ENCODE results near the gene DCLK2.

The DCLK2 gene

DNA sequence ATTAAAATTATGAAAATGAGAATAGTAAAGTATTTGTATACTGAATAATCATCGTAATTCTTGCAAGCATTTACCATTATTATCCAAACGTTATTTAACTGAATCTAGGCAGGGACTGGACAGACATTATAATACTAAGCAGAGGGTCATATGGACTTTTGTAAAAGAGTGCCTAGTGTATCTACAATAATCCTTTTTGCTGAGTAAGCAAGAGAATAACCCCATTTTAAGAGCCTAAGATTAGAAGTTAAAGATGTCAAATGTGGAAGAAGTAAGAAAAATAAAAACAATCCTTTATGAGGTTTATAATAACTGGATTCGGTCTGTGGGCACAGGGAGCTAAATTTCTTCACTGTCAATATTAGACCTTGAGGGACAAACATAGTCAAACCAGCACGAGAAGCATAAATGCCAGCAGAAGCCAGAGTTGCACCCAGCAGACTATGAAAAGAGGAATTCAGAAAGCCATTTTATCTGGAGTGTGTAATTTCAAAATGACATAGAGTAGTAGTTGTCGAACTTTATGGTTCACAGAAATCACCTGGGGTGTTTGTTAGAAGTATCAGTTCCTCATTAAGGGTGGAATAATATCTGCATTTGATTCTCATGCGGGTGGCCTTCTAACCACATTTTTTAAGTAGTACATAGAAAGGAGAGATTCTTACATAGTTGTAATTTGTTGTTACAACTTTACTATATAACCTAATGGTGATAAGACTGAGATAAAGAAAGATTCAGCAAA, 39.7 kb upstream of the DCLK2 start:
- Mint-ChIP-seq H3K9me3 (peaks cover 20% of the 10 kb centered on the region), H3K4me1 (peaks cover 9% of the 10 kb centered on the region), H3K27ac (no peak overlapping the region), H3K36me3 (ENCODE audit: low read depth) (peaks cover 4% of the 10 kb centered on the region), H3K4me3 (no peak overlapping the region), H3K27me3 (ENCODE audit: low read depth) (no peaks in the 10 kb centered on the region)
- TF ChIP-seq, protein P1, sequence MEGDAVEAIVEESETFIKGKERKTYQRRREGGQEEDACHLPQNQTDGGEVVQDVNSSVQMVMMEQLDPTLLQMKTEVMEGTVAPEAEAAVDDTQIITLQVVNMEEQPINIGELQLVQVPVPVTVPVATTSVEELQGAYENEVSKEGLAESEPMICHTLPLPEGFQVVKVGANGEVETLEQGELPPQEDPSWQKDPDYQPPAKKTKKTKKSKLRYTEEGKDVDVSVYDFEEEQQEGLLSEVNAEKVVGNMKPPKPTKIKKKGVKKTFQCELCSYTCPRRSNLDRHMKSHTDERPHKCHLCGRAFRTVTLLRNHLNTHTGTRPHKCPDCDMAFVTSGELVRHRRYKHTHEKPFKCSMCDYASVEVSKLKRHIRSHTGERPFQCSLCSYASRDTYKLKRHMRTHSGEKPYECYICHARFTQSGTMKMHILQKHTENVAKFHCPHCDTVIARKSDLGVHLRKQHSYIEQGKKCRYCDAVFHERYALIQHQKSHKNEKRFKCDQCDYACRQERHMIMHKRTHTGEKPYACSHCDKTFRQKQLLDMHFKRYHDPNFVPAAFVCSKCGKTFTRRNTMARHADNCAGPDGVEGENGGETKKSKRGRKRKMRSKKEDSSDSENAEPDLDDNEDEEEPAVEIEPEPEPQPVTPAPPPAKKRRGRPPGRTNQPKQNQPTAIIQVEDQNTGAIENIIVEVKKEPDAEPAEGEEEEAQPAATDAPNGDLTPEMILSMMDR (IDR thresholded peaks at IDR 0.05; ENCODE audit: unreplicated experiment in 3 of 3), result no peak

DNA sequence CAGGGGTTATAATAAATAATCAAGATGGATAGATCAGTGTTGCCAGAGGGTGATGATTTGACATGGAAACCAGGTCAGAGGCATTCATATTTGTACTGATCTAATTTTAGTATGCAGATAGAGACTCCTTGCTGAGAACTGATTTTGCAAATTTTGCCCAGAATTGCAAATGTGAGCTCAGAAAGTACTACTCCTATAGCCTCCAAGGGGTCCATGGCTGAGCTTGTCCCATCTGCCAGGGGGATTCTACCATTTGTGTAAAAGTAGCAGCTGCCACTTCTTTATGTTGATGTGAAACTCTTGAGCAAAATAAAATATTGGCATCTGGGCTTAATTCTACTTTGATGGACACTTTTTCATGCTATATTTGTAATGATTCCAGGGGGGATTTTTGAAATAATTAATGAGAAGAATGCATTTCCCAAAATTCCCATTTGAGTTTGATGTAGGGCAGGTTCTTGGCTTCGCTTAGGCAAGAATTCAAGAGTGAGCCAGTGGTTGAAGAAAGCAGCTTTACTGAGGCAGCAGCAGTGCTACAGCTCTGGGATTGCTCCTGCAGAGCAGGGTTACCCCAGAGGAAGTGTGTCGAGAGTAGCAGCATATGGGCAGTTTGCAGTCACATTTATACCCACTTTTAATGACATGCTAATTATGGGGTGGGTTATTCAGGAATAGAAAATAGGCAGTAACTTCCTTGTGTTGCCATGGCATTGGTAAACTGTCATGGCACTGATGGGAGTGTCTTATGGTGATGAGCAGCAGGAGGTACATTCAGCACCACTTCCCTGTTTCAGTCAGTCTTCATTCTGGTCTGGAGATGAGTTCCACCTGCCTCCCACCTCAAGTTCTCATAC, 38.7 kb upstream of the DCLK2 start:
- peaks cover 4% of the 10 kb centered on the region for H3K36me3 Mint-ChIP-seq (ENCODE audit: low read depth)
- H3K4me1 Mint-ChIP-seq, result no peaks in the 10 kb centered on the region
- no peak overlapping the region for H3K4me3 Mint-ChIP-seq
- TF ChIP-seq, protein P1 (IDR thresholded peaks at IDR 0.05; ENCODE audit: unreplicated experiment in 3 of 3), result no peak
- no peak overlapping the region for H3K27ac Mint-ChIP-seq
- peaks cover 16% of the 10 kb centered on the region for H3K9me3 Mint-ChIP-seq
- no peaks in the 10 kb centered on the region for H3K27me3 Mint-ChIP-seq (ENCODE audit: low read depth)

DNA sequence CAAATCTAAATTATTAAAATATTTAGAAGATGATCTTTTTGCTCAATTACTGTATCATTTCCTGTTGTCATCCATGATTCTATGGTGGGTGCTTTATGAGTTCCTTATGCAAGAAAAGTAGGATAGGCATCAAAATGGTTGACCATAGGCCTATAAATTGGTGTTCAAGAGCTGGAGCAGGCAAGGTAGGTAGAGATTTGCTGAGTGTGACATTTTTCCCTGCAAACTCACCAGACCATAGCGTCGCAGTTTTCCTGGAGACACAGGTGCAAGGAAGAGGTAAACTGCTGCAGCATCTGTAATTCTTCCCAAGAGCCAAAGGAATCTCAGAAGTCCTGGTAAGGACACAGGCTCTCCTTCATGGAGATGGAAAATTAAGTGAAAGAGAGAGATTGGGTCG, 33.7 kb upstream of the DCLK2 start:
- TF ChIP-seq, protein P1 (IDR thresholded peaks at IDR 0.05; ENCODE audit: unreplicated experiment in 3 of 3), result no peak
- Mint-ChIP-seq H3K27ac (no peak overlapping the region), H3K36me3 (ENCODE audit: low read depth) (no peaks in the 10 kb centered on the region), H3K27me3 (ENCODE audit: low read depth) (no peaks in the 10 kb centered on the region), H3K4me3 (no peak overlapping the region), H3K9me3 (no peaks in the 10 kb centered on the region), H3K4me1 (no peaks in the 10 kb centered on the region)

DNA sequence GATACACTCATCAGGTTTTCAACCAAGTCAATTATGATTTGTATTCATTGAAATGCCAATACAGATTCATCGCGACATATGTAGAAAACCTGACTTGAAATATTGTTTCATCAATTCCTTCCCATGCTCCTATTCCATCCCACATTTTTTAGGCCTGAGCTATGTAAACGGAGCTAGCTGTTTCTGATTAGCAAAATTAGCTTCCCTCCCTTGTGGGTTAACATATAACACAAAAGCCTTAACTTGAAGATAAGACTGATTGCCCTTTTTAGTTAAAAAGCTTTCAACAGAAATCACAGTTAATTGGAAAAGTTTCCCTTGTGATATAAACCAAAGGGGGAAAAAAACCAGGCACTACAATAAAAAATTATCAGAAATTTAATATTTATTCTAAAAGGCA, 32.8 kb upstream of the DCLK2 start:
- Mint-ChIP-seq H3K4me1 (no peaks in the 10 kb centered on the region), H3K4me3 (no peak overlapping the region), H3K27me3 (ENCODE audit: low read depth) (no peaks in the 10 kb centered on the region), H3K27ac (no peak overlapping the region), H3K9me3 (no peaks in the 10 kb centered on the region), H3K36me3 (ENCODE audit: low read depth) (no peaks in the 10 kb centered on the region)
- TF ChIP-seq, protein P1 (IDR thresholded peaks at IDR 0.05; ENCODE audit: unreplicated experiment in 3 of 3), result no peak

DNA sequence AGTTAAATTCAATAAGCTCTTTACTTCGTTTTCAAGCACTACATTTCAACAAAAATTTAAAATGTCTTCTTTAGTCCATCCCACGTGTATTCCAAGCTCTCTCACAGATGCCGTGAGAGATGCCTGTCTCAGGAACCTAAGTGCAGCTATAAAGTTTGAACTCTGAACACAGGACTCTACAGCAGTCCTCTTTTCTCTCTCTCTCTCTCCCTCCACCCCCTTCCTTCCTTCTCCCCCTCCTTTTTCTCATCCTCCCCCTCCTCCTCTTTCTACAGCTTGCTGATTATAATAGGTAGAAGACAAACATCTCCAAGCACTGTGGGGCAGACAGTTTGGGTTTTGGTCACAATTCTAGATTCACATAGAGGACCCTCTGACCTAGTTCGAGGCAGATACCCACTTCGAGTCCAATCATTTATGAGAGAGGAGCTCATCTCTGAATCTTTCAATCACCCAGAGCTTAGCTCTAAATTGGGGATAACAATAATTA, 31.5 kb upstream of the DCLK2 start:
- TF ChIP-seq, protein P1 (IDR thresholded peaks at IDR 0.05; ENCODE audit: unreplicated experiment in 3 of 3), result no peak
- Mint-ChIP-seq H3K4me3 (no peak overlapping the region), H3K4me1 (no peaks in the 10 kb centered on the region), H3K27me3 (ENCODE audit: low read depth) (no peaks in the 10 kb centered on the region), H3K36me3 (ENCODE audit: low read depth) (no peaks in the 10 kb centered on the region), H3K27ac (no peak overlapping the region), H3K9me3 (no peaks in the 10 kb centered on the region)
